OCI-LY1 (cell line): ENCODE data around the gene TMEM185B.

Source experiments
- H2AFZ ChIP-seq: fragments of 200-600 bp; sonication (generic), shearing (Covaris generic); 2 replicates; pipeline ENCODE4 v1.6.0; 2014; ENCODE audit warnings: antibody characterized with exemption, mild to moderate bottlenecking, low read length
- H3F3A ChIP-seq: fragments of 200-600 bp; sonication (generic), shearing (Covaris generic); 2 replicates; pipeline ENCODE4 v1.6.0; 2014; ENCODE audit warnings: mild to moderate bottlenecking, antibody characterized with exemption, low read length, moderate library complexity; ENCODE audit not compliant: insufficient read depth
- H3K27ac ChIP-seq: fragments of 200-600 bp; sonication (generic); 2 replicates; pipeline ENCODE4 v1.5.1; 2014; ENCODE audit warnings: low read length, mixed run types, mild to moderate bottlenecking, low read depth; ENCODE audit not compliant: poor library complexity, severe bottlenecking
- H3K27me3 ChIP-seq: fragments of 200-600 bp; sonication (generic); 2 replicates; pipeline ENCODE4 v1.6.0; 2014; ENCODE audit warnings: antibody characterized with exemption, mild to moderate bottlenecking, low read length, moderate library complexity; ENCODE audit not compliant: insufficient read depth
- H3K36me3 ChIP-seq: fragments of 200-600 bp; sonication (generic); 2 replicates; pipeline ENCODE4 v1.6.1; 2014; ENCODE audit warnings: mild to moderate bottlenecking, antibody characterized with exemption, low read length, moderate library complexity, mixed read lengths; ENCODE audit not compliant: insufficient read depth
- H3K4me1 ChIP-seq: fragments of 200-600 bp; sonication (generic); 2 replicates; pipeline ENCODE4 v1.5.1; 2014; ENCODE audit warnings: mild to moderate bottlenecking, low read length, moderate library complexity; ENCODE audit not compliant: insufficient read depth, severe bottlenecking
- H3K4me2 ChIP-seq: fragments of 200-600 bp; sonication (generic), shearing (Covaris generic); 2 replicates; pipeline ENCODE4 v1.6.1; 2014; ENCODE audit warnings: low read length
- H3K4me3 ChIP-seq: fragments of 200-600 bp; sonication (generic); 2 replicates; pipeline ENCODE4 v1.5.1; 2014; ENCODE audit warnings: low read length, low read depth, mild to moderate bottlenecking, mixed read lengths; ENCODE audit not compliant: poor library complexity, severe bottlenecking
- H3K79me2 ChIP-seq: fragments of 200-600 bp; shearing (Covaris generic); 2 replicates; pipeline ENCODE4 v1.6.1; 2016; ENCODE audit warnings: mixed run types, low read length, mixed read lengths; ENCODE audit not compliant: insufficient read depth
- H3K9ac ChIP-seq: fragments of 200-600 bp; sonication (generic), shearing (Covaris generic); 2 replicates; pipeline ENCODE4 v1.6.1; 2014; ENCODE audit warnings: mild to moderate bottlenecking, low read length, mixed read lengths
- H3K9me2 ChIP-seq: fragments of 200-600 bp; sonication (generic), shearing (Covaris generic); 2 replicates; pipeline ENCODE4 v1.6.1; 2014; ENCODE audit warnings: low read depth, mild to moderate bottlenecking, low read length, mixed read lengths
- H3K9me3 ChIP-seq: fragments of 200-600 bp; shearing (Covaris generic); 2 replicates; pipeline ENCODE4 v1.6.1; 2014; ENCODE audit warnings: low read length, mixed read lengths
- H4K20me1 ChIP-seq: fragments of 200-600 bp; sonication (generic), shearing (Covaris generic); 2 replicates; pipeline ENCODE4 v1.6.0; 2016; ENCODE audit warnings: mild to moderate bottlenecking, low read length; ENCODE audit not compliant: insufficient read depth
- CTCF ChIP-seq: fragments of 200-600 bp; sonication (generic), shearing (Covaris generic); IDR thresholded peaks from 2 replicates; pipeline ENCODE4 v1.5.1; 2017; ENCODE audit warnings: mild to moderate bottlenecking, antibody characterized with exemption, low read length, moderate library complexity, mixed read lengths
- EZH2 ChIP-seq: fragments of 200-600 bp; sonication (generic), shearing (Covaris generic); IDR thresholded peaks from 2 replicates; pipeline ENCODE4 v1.8.0; 2017; ENCODE audit warnings: borderline replicate concordance, mixed run types, mild to moderate bottlenecking, antibody characterized with exemption, low read length, moderate library complexity, mixed read lengths

Gene TMEM185B

DNA sequence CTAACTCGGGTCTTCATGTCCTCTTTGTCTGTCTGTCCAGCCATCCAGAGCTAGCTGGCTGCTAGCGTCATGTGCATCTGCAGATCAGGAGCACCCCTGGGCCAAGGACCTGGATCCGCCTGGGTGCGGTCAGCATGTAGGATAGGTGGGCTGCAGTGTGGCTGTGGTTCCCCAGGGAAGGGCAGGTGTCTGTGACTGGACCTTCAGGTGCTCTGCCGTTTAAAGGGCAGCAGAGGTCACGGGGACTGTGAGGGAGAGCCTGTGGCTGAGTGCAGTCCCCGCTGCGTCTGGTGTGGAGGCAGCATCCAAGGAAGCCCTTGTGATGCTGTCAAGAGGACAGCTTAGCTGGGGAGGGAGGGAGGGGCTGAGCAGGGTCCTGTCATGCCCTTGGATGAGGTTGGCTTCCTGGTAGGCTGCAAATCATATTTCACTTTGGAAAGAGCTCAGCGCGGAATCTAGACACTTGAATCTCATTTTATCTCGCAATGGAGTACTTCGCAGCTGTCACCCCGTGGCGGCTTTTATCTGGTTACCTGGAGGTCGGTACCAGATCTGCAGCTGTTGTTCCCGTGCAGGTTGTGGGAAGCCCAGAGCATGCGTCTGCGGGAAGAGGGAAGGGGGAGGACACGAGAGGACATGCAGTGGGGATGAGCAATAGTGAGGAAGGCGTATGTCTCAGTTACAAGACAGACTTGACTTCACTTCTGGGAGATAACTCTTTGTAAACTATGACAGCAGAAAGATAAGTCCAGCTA, 23.5 kb upstream of the TMEM185B start:
- Histone ChIP-seq H3K9me2 (no peaks in the 10 kb centered on the region), H2AFZ (no peak overlapping the region), H3K4me2 (no peak overlapping the region), H3K9me3 (no peaks in the 10 kb centered on the region), H3K36me3 (no peaks in the 10 kb centered on the region), H3K9ac (no peak overlapping the region), H3K27me3 (no peaks in the 10 kb centered on the region; the same call in 1 of the 2 replicates), H4K20me1 (no peaks in the 10 kb centered on the region), H3K4me3 (no peak overlapping the region), H3K79me2 (no peaks in the 10 kb centered on the region), H3F3A (no peaks in the 10 kb centered on the region), H3K27ac (no peak overlapping the region), H3K4me1 (peaks cover 4% of the 10 kb centered on the region)
- no peak for TF ChIP-seq EZH2
- no peak for TF ChIP-seq CTCF

DNA sequence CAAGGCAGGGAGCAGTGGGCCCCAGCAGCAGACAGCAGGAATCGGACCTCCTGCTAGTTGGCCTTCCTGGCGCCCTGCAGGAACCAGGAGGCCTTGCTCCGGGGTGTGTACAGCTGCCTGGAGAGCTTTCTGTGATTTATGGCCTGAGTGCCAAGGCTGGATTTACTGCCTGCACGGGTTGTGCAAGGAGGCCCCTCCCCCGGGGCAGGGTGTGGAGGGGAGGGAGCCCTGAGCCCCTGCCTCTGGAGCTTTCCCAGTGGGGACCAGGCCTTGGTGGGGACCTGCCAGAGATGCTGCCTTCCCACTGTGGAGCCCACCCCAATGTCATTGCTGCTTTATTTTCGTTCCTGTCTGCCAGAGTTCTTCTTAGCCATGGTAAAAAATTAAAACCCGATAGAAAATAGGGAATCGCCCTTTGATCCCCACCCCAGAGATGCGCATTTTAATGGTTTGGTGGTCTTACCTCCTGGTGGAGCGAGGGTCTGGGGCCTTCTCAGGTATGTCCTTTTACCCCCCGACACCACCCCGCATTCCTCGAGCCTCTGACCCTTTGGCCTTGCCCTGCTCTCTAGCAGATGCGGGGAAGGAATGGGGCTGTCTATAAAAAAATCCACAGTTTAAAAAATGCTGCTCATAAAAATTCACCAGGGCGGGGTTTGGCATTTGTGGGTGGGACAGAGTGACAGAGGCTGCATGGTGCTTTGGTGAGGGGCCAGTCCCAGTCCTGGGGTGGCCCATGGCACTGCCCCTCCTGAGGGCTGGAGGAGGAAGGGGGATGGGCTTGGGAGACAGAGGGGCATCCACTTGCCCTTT, 22.5 kb upstream of the TMEM185B start:
- Histone ChIP-seq H2AFZ (no peak overlapping the region), H3K9me2 (no peaks in the 10 kb centered on the region), H3K79me2 (no peaks in the 10 kb centered on the region), H3K27me3 (no peaks in the 10 kb centered on the region; the same call in 1 of the 2 replicates), H3K9ac (no peak overlapping the region), H3K4me1 (no peaks in the 10 kb centered on the region), H3K4me3 (no peak overlapping the region), H3K4me2 (no peak overlapping the region), H3F3A (no peaks in the 10 kb centered on the region), H3K27ac (no peak overlapping the region), H3K9me3 (no peaks in the 10 kb centered on the region), H4K20me1 (no peaks in the 10 kb centered on the region), H3K36me3 (no peaks in the 10 kb centered on the region)
- TF ChIP-seq CTCF (no peak), EZH2 (no peak)

DNA sequence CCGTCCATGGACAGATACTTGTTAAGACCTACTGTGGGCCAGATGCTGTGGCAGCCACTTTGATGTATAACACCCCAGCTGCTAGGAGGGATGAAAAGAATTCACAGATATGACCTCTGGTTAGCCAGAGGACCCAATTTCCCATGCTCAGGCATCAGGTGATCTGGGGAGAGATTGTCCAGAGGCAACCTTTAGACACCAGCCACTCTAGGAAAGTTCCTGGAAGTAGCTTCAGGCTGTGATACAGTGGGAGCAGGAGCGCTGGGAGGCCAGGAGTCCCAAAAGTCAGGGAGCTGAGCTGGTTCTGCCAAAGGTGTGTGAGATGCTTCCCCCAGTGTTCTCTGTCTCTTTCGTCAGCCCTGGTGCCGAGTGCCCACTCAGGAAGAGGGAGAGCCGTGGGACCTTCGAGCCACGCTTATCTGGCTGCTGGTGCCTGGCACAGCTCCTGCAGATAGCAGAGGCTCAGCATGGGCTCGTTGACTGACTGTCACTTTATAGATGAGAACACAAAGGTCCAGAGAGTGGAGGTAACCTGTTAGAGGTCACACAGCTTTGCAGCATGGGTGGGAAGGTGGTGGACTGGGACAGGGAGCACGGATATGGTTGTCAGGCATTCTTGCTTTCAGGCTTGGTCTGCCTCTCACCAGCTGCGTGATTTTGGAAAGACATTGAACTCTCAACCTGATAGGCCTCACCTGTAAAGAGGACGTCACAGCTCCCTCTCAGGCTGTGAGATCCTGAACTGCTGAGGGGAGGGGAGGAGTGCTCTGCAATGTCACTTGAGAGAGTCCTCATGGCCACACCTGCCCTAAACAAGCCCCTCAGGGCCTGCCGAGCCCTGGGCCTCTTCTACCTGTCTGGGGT, 21.7 kb upstream of the TMEM185B start:
- Histone ChIP-seq H3K4me1 (no peaks in the 10 kb centered on the region), H3K27me3 (no peaks in the 10 kb centered on the region; the same call in 1 of the 2 replicates), H3K36me3 (no peaks in the 10 kb centered on the region), H3K27ac (no peak overlapping the region), H2AFZ (no peak overlapping the region), H3K4me3 (no peak overlapping the region), H3K9me2 (no peaks in the 10 kb centered on the region), H3F3A (no peaks in the 10 kb centered on the region), H3K9me3 (no peaks in the 10 kb centered on the region), H3K9ac (no peak overlapping the region), H3K79me2 (no peaks in the 10 kb centered on the region), H4K20me1 (no peaks in the 10 kb centered on the region), H3K4me2 (no peak overlapping the region)
- TF ChIP-seq EZH2 (no peak), CTCF (no peak)
